ENCODE measurements around the gene SEC24D.

DNA sequence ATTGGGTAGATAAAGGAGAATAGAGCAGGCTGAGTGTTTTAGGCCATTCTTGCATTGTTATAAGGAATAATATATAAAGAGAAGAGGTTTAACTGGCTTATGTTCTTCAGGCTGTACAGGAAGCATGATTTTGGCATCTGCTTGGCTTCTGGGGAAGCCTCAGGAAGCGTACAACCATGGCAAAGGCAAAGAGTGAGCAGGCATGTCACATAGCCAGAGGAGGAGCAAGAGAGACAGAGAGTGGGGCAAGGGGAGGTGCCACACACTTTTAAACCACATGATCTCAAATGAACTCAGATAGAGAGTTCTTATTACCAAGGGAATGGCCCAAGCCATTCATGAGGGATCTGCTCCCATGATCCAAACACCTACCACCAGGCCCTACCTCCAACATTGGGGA, 155.1 kb downstream of the SEC24D start:
- TF ChIP-seq, protein P1, sequence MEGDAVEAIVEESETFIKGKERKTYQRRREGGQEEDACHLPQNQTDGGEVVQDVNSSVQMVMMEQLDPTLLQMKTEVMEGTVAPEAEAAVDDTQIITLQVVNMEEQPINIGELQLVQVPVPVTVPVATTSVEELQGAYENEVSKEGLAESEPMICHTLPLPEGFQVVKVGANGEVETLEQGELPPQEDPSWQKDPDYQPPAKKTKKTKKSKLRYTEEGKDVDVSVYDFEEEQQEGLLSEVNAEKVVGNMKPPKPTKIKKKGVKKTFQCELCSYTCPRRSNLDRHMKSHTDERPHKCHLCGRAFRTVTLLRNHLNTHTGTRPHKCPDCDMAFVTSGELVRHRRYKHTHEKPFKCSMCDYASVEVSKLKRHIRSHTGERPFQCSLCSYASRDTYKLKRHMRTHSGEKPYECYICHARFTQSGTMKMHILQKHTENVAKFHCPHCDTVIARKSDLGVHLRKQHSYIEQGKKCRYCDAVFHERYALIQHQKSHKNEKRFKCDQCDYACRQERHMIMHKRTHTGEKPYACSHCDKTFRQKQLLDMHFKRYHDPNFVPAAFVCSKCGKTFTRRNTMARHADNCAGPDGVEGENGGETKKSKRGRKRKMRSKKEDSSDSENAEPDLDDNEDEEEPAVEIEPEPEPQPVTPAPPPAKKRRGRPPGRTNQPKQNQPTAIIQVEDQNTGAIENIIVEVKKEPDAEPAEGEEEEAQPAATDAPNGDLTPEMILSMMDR (IDR thresholded peaks at IDR 0.05; ENCODE audit: low read depth, low read length), result no peak
- TF ChIP-seq, protein P2, sequence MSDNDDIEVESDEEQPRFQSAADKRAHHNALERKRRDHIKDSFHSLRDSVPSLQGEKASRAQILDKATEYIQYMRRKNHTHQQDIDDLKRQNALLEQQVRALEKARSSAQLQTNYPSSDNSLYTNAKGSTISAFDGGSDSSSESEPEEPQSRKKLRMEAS (IDR thresholded peaks at IDR 0.05; ENCODE audit: low read depth, low read length), result no peak
